Fibroblast of lung (primary cell): Measurements from ENCODE around the gene PTGIS. TPM values are rescaled to one million over a fixed set of nuclear protein-coding genes. Genes with fewer than 3 reads are reported as not detected.
A peak's percentile ranks its signal among the peaks of the same experiment; 100 is the strongest.

Experiments used
- DNase-seq, 2 donors: peaks; one replicate each; pipeline versions ENCODE4 v3.0.0 to v3.0.0-alpha.2; 2010; ENCODE audit warnings: low read depth in 2 of 2
- H2AFZ ChIP-seq: 2 replicates; pipeline ENCODE4 v1.5.1; 2012; ENCODE audit warnings: low read length, control low read depth, inconsistent platforms
- H3K27ac ChIP-seq: 2 replicates; pipeline ENCODE4 v1.5.1; 2011; ENCODE audit warnings: low read length, control low read depth; ENCODE audit not compliant: insufficient read depth
- H3K27me3 ChIP-seq: 2 replicates; pipeline ENCODE4 v1.5.1; 2011; ENCODE audit warnings: mild to moderate bottlenecking, low read length; ENCODE audit not compliant: control insufficient read depth, insufficient read depth
- H3K36me3 ChIP-seq: 2 replicates; pipeline ENCODE4 v1.5.1; 2011; ENCODE audit warnings: low read length; ENCODE audit not compliant: control insufficient read depth, insufficient read depth
- H3K4me1 ChIP-seq: 2 replicates; pipeline ENCODE4 v1.5.1; 2011; ENCODE audit warnings: low read length; ENCODE audit not compliant: control insufficient read depth, insufficient read depth; ENCODE audit errors: extremely low read depth
- H3K4me2 ChIP-seq: 2 replicates; pipeline ENCODE4 v1.5.1; 2011; ENCODE audit warnings: low read length, control low read depth; ENCODE audit not compliant: insufficient read depth; ENCODE audit errors: extremely low read depth
- H3K4me3 ChIP-seq, 4 experiments: fragments of 200-600 bp in 1 of 4; sonication (generic) in 1 of 4; replicated peaks in 1 of 4; 2 replicates each; pipeline ENCODE4 v1.5.1; 2011 to 2016; ENCODE audit warnings: low read length in 4 of 4, low read depth in 3 of 4, mild to moderate bottlenecking in 3 of 4, control low read depth in 2 of 4, inconsistent platforms in 1 of 4, mixed read lengths in 1 of 4; ENCODE audit not compliant: insufficient read depth in 1 of 4; ENCODE audit errors: control extremely low read depth in 1 of 4
- H3K79me2 ChIP-seq: 2 replicates; pipeline ENCODE4 v1.5.1; 2012; ENCODE audit warnings: mild to moderate bottlenecking, low read length, inconsistent platforms; ENCODE audit not compliant: control insufficient read depth, insufficient read depth
- H3K9ac ChIP-seq: 2 replicates; pipeline ENCODE4 v1.5.1; 2011; ENCODE audit warnings: mild to moderate bottlenecking, low read length, control low read depth; ENCODE audit not compliant: insufficient read depth
- H3K9me3 ChIP-seq: 2 replicates; pipeline ENCODE4 v1.5.1; 2012; ENCODE audit warnings: low read depth, low read length; ENCODE audit not compliant: control insufficient read depth, insufficient read depth
- H4K20me1 ChIP-seq: 2 replicates; pipeline ENCODE4 v1.5.1; 2011; ENCODE audit warnings: low read length; ENCODE audit not compliant: control insufficient read depth, insufficient read depth; ENCODE audit errors: extremely low read depth
- CTCF ChIP-seq, 2 donors: IDR thresholded peaks in 1 of 2; conservative IDR thresholded peaks in 1 of 2; 1 replicate in 1 of 2; 2 replicates in 1 of 2; pipeline ENCODE4 v1.5.1; 2011 to 2012; ENCODE audit warnings: low read length in 2 of 2, control low read depth in 1 of 2, inconsistent platforms in 1 of 2, low read depth in 1 of 2, mild to moderate bottlenecking in 1 of 2
- EZH2 ChIP-seq: IDR thresholded peaks from 2 replicates; pipeline ENCODE4 v1.5.1; 2012; ENCODE audit warnings: low read length, control low read depth, mild to moderate bottlenecking; ENCODE audit errors: missing control alignments
- polyA plus RNA-seq, 2 donors: library from polyadenylated mRNA; depleted of rRNA in 1 of 2; stranded (reverse) in 1 of 2; unstranded in 1 of 2; fragments of >200 nt; gene quantifications; 2 replicates each; pipeline ENCODE4 v1.2.1, GENCODE V29; 2011 to 2012; ENCODE audit warnings: missing spikeins in 1 of 2
- total RNA-seq: library from RNA; depleted of rRNA; stranded (reverse); fragments of >200 nt; gene quantifications from 2 replicates; pipeline ENCODE4 v1.2.1, GENCODE V29; 2014

The PTGIS gene
- total and polyA plus RNA-seq, 2 donors (not counting 1 experiment from before 2014, with no cell fraction given), result 6.8 to 41.5 TPM

DNA sequence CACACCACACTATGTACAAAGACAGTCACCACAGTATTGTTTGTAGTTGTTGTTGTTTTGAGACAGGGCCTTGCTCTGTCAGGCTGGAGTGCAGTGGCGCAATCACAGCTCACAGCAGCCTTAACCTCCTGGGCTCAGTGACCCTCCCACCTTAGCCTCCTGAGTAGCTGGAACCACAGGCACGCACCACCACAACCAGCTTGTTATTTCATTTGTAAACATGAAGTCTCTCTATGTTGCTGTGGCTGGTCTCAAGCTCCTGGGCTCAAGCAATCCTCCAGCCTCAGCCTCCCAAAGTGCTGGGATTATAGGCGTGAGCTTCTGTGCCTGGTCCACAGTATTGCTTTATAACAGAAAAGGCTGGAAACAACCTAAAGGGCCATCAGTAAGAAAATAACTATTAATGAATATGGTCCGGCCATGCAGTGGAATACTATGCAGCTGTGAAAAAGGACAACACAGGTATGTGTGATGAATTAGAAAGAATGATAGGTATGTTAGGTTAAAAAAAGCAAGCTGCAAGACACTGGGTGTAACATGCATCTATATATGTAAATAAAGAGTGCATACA is 30.0 kb upstream of the PTGIS start:
- Histone ChIP-seq H3K36me3 (no peaks in the 10 kb centered on the region), H3K9ac (no peak overlapping the region), H4K20me1 (no peaks in the 10 kb centered on the region), H3K4me3 (no peak overlapping the region), H3K27ac (no peak overlapping the region), H3K4me1 (peaks cover 16% of the 10 kb centered on the region), H3K9me3 (no peaks in the 10 kb centered on the region), H2AFZ (no peak overlapping the region), H3K27me3 (no peaks in the 10 kb centered on the region), H3K4me2 (no peak overlapping the region), H3K79me2 (no peaks in the 10 kb centered on the region)
- TF ChIP-seq CTCF (conservative IDR thresholded peaks at IDR 0.05 in 1 of 2, IDR thresholded peaks at IDR 0.05 in 1 of 2; ENCODE audit: low read depth in 1 of 2, low read length in 2 of 2) (no peak), EZH2 (no peak)
- DNase-seq, result no peak

DNA sequence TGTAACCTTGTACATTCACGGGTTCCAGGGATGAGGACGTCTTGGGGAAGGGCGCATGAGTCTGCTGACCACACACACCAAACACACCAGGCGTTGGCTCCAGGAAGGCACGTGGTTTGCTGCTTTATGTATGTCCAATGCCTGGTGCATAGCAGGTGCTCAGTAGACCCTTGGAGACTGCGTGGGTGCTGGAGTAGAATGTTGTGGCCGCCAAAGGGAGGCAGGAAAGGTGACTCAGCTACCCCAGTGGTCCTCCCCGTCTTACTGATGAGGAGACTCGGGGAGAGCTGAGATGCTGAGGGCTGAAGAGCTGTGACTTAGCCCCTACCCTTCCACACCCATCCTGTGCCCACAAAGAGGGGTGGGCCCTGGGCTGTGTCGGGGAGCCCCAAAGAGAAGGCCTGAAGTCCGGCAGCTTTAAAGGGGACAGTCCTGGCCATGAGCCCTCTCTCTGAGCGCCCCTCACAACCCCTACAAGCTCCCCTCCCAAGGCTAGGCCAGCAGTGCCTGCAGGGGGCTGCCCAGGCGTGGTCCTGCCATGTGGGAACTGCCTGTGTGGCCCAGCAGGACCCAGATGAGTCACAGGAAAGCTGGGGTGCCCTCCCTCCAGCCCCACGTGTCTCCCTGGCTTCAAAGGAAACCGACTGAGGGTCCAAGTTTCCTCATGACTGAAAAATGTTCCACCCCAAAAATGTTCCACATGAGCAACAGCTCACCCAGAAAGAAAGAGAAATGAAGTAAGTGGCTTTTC is 28.0 kb upstream of the PTGIS start:
- peak overlapping the region; percentile 24 for H3K27ac ChIP-seq
- H2AFZ ChIP-seq, result no peak overlapping the region
- DNase-seq, result peak in 1 of 2 donors; percentile 91
- peaks cover 16% of the 10 kb centered on the region for H3K4me1 ChIP-seq
- no peak overlapping the region for H3K4me2 ChIP-seq
- TF ChIP-seq EZH2 (no peak), CTCF (conservative IDR thresholded peaks at IDR 0.05 in 1 of 2, IDR thresholded peaks at IDR 0.05 in 1 of 2; ENCODE audit: low read depth in 1 of 2, low read length in 2 of 2) (no peak)
- H4K20me1 ChIP-seq, result no peaks in the 10 kb centered on the region
- no peak overlapping the region for H3K9ac ChIP-seq
- no peaks in the 10 kb centered on the region for H3K27me3 ChIP-seq
- H3K4me3 ChIP-seq, result no peak overlapping the region
- H3K79me2 ChIP-seq, result no peaks in the 10 kb centered on the region
- H3K36me3 ChIP-seq, result no peaks in the 10 kb centered on the region
- H3K9me3 ChIP-seq, result no peaks in the 10 kb centered on the region

- H2AFZ ChIP-seq, result no peak overlapping the region
Measured at GRCh38 chr20:49595346-49595745, 27.4 kb upstream of the PTGIS start.

More at GRCh38 chr20:49595346-49595745, 27.4 kb upstream of the PTGIS start:
- Histone ChIP-seq H3K79me2 (no peaks in the 10 kb centered on the region), H3K27ac (peak overlapping the region; percentile 24), H3K4me2 (no peak overlapping the region), H4K20me1 (no peaks in the 10 kb centered on the region), H3K9ac (no peak overlapping the region), H3K27me3 (no peaks in the 10 kb centered on the region), H3K4me1 (peaks cover 16% of the 10 kb centered on the region), H3K36me3 (no peaks in the 10 kb centered on the region), H3K9me3 (no peaks in the 10 kb centered on the region), H3K4me3 (no peak overlapping the region)
- no peak for DNase-seq
- TF ChIP-seq EZH2 (no peak), CTCF (conservative IDR thresholded peaks at IDR 0.05 in 1 of 2, IDR thresholded peaks at IDR 0.05 in 1 of 2; ENCODE audit: low read depth in 1 of 2, low read length in 2 of 2) (no peak)
